Esophagus squamous epithelium (tissue), 4 donors: ENCODE data around the gene ITM2B.

ENCODE experiments used
- POLR2A ChIP-seq, 4 donors: fragments of 450-650 bp; IDR thresholded peaks; one replicate each; pipeline ENCODE4 v1.6.1; 2017; ENCODE audit warnings: antibody characterized with exemption in 4 of 4, mild to moderate bottlenecking in 4 of 4, moderate library complexity in 3 of 4
- TF ChIP-seq, protein P1 (sequence below), 6 experiments: fragments of 450-650 bp in 4 of 6; fragments of 200-600 bp in 2 of 6; sonication (generic) in 2 of 6; IDR thresholded peaks; one replicate each; pipeline ENCODE4 v1.5.1; 2016 to 2019; ENCODE audit warnings: antibody characterized with exemption in 6 of 6, mild to moderate bottlenecking in 4 of 6, moderate library complexity in 4 of 6

DNA sequence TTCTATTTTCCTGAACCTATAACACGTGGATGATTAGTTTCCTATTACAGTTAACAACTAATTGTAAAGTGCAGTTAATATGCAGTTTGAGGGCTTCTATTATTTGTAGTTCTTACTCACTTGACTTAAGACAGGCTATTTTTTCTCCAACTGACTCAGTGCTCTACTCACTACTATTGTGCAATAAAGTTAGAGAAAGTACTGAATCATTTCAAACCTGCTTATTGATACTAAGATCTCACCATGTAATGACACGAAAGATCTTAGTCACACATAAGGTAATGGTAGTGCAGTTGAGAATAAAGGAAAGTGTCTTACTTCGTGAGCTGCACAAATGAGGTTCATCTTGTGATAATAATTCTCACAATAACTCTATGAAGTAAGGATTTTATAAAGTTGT, 22.8 kb upstream of the ITM2B start:
- TF ChIP-seq, protein P1, sequence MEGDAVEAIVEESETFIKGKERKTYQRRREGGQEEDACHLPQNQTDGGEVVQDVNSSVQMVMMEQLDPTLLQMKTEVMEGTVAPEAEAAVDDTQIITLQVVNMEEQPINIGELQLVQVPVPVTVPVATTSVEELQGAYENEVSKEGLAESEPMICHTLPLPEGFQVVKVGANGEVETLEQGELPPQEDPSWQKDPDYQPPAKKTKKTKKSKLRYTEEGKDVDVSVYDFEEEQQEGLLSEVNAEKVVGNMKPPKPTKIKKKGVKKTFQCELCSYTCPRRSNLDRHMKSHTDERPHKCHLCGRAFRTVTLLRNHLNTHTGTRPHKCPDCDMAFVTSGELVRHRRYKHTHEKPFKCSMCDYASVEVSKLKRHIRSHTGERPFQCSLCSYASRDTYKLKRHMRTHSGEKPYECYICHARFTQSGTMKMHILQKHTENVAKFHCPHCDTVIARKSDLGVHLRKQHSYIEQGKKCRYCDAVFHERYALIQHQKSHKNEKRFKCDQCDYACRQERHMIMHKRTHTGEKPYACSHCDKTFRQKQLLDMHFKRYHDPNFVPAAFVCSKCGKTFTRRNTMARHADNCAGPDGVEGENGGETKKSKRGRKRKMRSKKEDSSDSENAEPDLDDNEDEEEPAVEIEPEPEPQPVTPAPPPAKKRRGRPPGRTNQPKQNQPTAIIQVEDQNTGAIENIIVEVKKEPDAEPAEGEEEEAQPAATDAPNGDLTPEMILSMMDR (IDR thresholded peaks at IDR 0.05) = no peak
- no peak for TF ChIP-seq POLR2A (IDR thresholded peaks at IDR 0.05)
